Naive B cell (primary cell): ENCODE results near the gene RCE1. TPM values are rescaled to one million over a fixed set of nuclear protein-coding genes. Genes with fewer than 3 reads are reported as not detected.

Experiments
- ATAC-seq, 2 donors: fragments of 150-1000 bp; cut with Tn5 transposase; 2 replicates each; pipeline ENCODE4 v1.10.0; 2021; ENCODE audit warnings: low read depth in 2 of 2, mild to moderate bottlenecking in 2 of 2, moderate library complexity in 2 of 2
- DNase-seq: peaks from one replicate; pipeline ENCODE4 v3.0.0; 2022
- H3K27ac Mint-ChIP-seq, 6 donors: one replicate each; pipeline ENCODE4 v1.8.0; 2020 to 2022; ENCODE audit warnings: mild to moderate bottlenecking in 6 of 6, mixed read lengths in 6 of 6, moderate library complexity in 5 of 6, inconsistent platforms in 2 of 6
- H3K27me3 Mint-ChIP-seq, 3 donors: one replicate each; pipeline ENCODE4 v1.8.0; 2021 to 2022; ENCODE audit warnings: mixed read lengths in 3 of 3, mild to moderate bottlenecking in 1 of 3
- H3K36me3 Mint-ChIP-seq, 2 donors: one replicate each; pipeline ENCODE4 v1.8.0; 2020 to 2022; ENCODE audit warnings: mixed read lengths in 2 of 2, inconsistent platforms in 1 of 2, mild to moderate bottlenecking in 1 of 2
- H3K4me1 Mint-ChIP-seq, 3 donors: one replicate each; pipeline ENCODE4 v1.8.0; 2020 to 2022; ENCODE audit warnings: mixed read lengths in 3 of 3, inconsistent platforms in 1 of 3, mild to moderate bottlenecking in 1 of 3, moderate library complexity in 1 of 3
- H3K4me3 Mint-ChIP-seq, 8 donors: one replicate each; pipeline ENCODE4 v1.8.0; 2020 to 2022; ENCODE audit warnings: mild to moderate bottlenecking in 8 of 8, mixed read lengths in 8 of 8, moderate library complexity in 8 of 8, inconsistent platforms in 2 of 8
- H3K9me3 Mint-ChIP-seq, 7 donors: one replicate each; pipeline ENCODE4 v1.8.0; 2020 to 2022; ENCODE audit warnings: mixed read lengths in 7 of 7, mild to moderate bottlenecking in 5 of 7, inconsistent platforms in 2 of 7, moderate library complexity in 1 of 7
- polyA plus RNA-seq, 6 donors: library from polyadenylated mRNA; unstranded; fragments of 300-500 nt; fragmentation: Illumina TruSeq; gene quantifications; one replicate each; pipeline ENCODE4 v1.2.3, GENCODE V29; 2021; ENCODE audit warnings: low read depth in 6 of 6

The RCE1 gene
- polyA plus RNA-seq, 6 donors from 2014 or later = 16.3 to 31.9 (median 19.3) TPM

DNA sequence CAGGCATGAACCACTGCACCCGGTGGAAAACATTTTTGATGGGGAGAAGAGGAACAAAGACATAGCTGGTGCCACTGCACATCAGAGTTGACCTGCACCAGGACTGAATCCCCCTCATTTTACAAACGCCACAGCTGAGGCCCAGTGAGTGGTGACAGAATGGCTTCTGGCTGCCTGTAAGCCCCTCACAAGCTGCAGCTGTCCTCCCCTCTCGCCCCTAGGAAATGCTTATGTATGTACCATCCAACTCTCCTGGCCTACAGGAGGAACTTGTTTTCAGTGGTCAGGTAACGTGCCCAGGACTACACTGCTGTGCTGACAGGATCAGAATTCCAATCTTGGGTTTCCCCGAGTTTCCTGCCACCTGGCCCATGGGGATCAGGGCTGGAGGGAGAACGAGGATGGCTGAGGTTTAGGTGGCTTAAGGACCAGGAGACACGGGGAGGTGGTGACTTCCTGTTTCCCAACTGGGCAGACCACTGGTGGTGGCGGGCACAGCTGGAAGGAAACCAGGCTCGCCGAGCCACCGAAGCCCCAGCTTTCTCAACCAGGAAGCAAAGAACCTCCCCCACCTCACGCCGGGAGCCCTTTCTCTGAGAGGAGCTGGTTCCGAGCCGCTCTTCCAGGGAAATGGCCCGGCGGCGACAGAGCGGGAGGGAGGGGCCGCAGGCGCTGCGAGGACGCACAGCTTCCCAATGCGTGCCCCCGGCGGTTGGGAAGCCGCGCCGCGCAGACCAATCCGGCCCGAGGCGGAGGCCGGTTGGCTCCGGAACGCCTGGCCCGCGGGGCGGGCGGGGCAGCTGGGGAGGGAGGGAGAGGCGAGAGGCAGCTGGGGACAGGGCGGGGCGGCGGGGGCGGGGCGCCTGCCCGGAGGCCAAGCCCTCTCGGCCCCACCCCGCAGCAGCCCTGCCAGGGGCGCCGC is 12.6 kb downstream of the RCE1 start:
- ATAC-seq = peak; percentile 79 to 81
- peaks cover 0 to 2% (median 0%) of the 10 kb centered on the region in 7 donors for H3K9me3 Mint-ChIP-seq
- H3K27me3 Mint-ChIP-seq = no peaks in the 10 kb centered on the region
- H3K4me1 Mint-ChIP-seq = peaks cover 8 to 19% (median 18%) of the 10 kb centered on the region in 3 donors
- peak; percentile 81 for DNase-seq
- peak overlapping the region in 3 of 6 donors; percentile 23 to 69 (median 26) for H3K27ac Mint-ChIP-seq
- peak overlapping the region; percentile 80 to 95 (median 88) for H3K4me3 Mint-ChIP-seq
- no peaks in the 10 kb centered on the region for H3K36me3 Mint-ChIP-seq

DNA sequence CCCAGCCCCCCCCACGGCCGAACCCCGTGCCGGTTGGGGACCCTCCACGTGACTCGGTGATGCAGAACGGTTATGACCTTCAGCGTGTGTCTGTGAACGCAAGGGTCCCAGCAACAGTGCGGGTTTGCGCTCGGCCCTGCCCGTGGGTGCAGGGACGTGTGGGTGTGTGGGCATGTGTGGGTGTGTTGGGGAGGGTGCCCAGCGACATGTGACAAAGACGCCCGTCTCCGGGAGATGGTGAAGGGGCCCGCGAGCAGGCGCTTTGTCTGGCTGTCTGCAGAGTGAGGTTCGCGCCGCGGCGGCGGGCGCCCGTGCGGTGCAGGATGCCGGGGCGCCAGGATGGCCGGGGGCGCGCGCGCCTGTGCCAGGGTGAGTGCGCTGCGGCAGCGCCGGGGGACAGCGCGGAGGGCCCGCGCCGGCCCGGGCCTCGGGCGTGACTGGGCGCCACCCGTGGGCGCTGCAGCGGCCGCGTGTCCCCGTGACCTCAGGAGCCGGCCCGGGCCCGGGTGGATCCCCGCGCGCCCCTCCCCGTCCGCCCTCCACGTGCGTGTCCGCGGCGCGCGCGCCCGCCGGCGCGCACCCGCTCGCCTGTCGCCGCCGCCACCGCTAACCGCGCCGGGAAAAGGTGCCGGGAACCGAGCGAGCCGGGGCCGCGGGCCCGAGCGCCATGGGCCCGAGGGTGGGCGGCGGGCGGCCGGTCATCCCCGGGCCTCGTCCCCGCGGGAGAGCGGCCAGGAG is 13.4 kb downstream of the RCE1 start, which contains the start of gene LRFN4:
LRFN4 (plus strand) TSS at position 569 of the 738 bp plus-strand sequence. CDS start 681 bp downstream, outside the sequence.
- peak; percentile 70 to 74 for ATAC-seq
- Mint-ChIP-seq H3K4me3 (peak within 1 kb of the TSS; percentile 80 to 95 (median 88)), H3K36me3 (no peaks in the 10 kb centered on the region)

DNA sequence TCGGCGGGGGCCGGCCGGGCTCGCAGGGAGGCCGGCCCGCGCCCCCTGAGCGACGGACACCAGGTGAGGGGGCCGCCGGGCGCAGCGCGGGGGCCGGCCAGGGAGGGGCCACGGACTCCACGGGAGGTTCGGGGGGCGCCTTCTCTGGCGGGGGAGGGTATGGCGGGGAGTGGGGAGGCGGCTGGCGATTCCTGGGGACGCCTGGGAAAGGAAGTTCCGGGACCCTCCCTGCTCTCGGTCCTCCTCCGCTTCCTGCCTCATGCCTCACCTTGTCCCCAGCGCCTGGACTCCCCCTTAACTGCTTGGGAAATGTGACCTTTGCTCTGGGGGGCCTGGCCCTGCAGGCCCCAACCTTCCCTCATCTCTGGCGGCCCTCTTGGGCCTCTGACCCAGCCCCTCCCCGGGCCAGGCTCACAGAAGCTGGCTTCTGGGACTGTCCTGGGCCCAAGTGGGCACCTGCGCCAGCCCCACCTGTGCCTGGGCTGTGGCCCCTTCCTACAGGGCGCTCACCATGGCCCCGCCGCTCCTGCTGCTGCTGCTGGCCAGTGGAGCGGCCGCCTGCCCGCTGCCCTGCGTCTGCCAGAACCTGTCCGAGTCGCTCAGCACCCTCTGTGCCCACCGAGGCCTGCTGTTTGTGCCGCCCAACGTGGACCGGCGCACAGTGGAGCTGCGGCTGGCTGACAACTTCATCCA is 14.1 kb downstream of the RCE1 start:
- Mint-ChIP-seq H3K4me1 (peaks cover 4 to 12% (median 7%) of the 10 kb centered on the region in 3 donors), H3K4me3 (peak overlapping the region; percentile 63 to 93 (median 78)), H3K9me3 (peaks cover 0 to 2% (median 0%) of the 10 kb centered on the region in 7 donors), H3K27ac (peak overlapping the region in 2 of 6 donors; percentile 29 to 76), H3K27me3 (no peaks in the 10 kb centered on the region), H3K36me3 (no peaks in the 10 kb centered on the region)
- ATAC-seq (no peak), DNase-seq (no peak)

More for the DNA sequence above, 13.4 kb downstream of the RCE1 start, which contains the start of gene LRFN4:
- H3K9me3 Mint-ChIP-seq = peaks cover 0 to 2% (median 0%) of the 10 kb centered on the region in 7 donors
- peak; percentile 76 for DNase-seq
- peak within 1 kb of the TSS in 5 of 6 donors; percentile 14 to 90 (median 76) for H3K27ac Mint-ChIP-seq
- peaks cover 8 to 17% (median 15%) of the 10 kb centered on the region in 3 donors for H3K4me1 Mint-ChIP-seq
- no peaks in the 10 kb centered on the region for H3K27me3 Mint-ChIP-seq

DNA sequence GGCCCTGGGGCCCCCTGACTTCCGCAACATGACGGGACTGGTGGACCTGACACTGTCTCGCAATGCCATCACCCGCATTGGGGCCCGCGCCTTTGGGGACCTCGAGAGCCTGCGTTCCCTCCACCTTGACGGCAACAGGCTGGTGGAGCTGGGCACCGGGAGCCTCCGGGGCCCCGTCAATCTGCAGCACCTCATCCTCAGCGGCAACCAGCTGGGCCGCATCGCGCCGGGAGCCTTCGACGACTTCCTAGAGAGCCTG is 14.6 kb downstream of the RCE1 start:
- Mint-ChIP-seq H3K27me3 (no peaks in the 10 kb centered on the region), H3K36me3 (no peaks in the 10 kb centered on the region), H3K9me3 (peaks cover 0 to 2% (median 0%) of the 10 kb centered on the region in 7 donors), H3K27ac (peak overlapping the region in 1 of 6 donors; percentile 14), H3K4me3 (peak overlapping the region; percentile 59 to 93 (median 76)), H3K4me1 (peaks cover 4 to 12% (median 7%) of the 10 kb centered on the region in 3 donors)
- no peak for ATAC-seq
- DNase-seq = no peak

DNA sequence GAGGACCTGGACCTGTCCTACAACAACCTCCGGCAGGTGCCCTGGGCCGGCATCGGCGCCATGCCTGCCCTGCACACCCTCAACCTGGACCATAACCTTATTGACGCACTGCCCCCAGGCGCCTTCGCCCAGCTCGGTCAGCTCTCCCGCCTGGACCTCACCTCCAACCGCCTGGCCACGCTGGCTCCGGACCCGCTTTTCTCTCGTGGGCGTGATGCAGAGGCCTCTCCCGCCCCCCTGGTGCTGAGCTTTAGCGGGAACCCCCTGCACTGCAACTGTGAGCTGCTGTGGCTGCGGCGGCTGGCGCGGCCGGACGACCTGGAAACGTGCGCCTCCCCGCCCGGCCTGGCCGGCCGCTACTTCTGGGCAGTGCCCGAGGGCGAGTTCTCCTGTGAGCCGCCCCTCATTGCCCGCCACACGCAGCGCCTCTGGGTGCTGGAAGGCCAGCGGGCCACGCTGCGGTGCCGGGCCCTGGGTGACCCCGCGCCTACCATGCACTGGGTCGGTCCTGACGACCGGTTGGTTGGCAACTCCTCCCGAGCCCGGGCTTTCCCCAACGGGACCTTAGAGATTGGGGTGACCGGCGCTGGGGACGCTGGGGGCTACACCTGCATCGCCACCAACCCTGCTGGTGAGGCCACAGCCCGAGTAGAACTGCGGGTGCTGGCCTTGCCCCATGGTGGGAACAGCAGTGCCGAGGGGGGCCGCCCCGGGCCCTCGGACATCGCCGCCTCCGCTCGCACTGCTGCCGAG is 15.1 kb downstream of the RCE1 start:
- Mint-ChIP-seq H3K4me1 (peaks cover 4 to 12% (median 7%) of the 10 kb centered on the region in 3 donors), H3K9me3 (peaks cover 0 to 2% (median 0%) of the 10 kb centered on the region in 7 donors), H3K27ac (peak overlapping the region in 1 of 6 donors; percentile 14), H3K36me3 (no peaks in the 10 kb centered on the region), H3K27me3 (no peaks in the 10 kb centered on the region), H3K4me3 (peak overlapping the region; percentile 50 to 93 (median 72))
- DNase-seq = no peak
- ATAC-seq = no peak

DNA sequence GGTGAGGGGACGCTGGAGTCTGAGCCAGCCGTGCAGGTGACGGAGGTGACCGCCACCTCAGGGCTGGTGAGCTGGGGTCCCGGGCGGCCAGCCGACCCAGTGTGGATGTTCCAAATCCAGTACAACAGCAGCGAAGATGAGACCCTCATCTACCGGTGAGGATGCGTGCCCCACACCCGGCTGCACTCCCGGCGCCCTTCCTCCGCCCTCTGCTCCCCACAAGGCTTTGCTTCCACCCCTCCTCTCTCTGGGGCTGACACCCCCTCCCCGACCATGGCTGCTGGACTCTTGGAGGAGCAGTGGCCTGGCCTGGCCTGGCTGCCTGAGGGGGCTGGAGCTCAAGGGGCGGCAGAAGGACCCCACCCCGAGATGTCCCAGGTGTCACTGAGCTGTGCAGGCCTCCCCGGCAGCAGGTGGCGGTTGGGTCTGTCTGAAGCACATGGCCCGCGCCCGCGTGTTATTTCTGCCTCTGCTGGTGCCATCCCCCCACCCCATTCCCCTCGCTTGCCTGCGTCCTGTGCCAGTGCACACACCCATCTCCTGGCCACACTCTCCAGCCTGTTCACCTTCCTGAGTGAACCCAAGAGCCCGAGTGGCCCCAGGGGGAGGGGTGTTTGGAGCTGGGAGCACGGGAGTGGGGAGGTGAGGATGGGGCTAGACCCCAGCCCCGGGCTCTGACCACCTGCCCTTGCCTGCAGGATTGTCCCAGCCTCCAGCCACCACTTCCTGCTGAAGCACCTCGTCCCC is 15.9 kb downstream of the RCE1 start:
- Mint-ChIP-seq H3K36me3 (no peaks in the 10 kb centered on the region), H3K27me3 (no peaks in the 10 kb centered on the region), H3K4me1 (peaks cover 4 to 12% (median 7%) of the 10 kb centered on the region in 3 donors), H3K27ac (no peak overlapping the region), H3K4me3 (no peak overlapping the region), H3K9me3 (peaks cover 0 to 2% (median 0%) of the 10 kb centered on the region in 7 donors)
- ATAC-seq (no peak), DNase-seq (no peak)

DNA sequence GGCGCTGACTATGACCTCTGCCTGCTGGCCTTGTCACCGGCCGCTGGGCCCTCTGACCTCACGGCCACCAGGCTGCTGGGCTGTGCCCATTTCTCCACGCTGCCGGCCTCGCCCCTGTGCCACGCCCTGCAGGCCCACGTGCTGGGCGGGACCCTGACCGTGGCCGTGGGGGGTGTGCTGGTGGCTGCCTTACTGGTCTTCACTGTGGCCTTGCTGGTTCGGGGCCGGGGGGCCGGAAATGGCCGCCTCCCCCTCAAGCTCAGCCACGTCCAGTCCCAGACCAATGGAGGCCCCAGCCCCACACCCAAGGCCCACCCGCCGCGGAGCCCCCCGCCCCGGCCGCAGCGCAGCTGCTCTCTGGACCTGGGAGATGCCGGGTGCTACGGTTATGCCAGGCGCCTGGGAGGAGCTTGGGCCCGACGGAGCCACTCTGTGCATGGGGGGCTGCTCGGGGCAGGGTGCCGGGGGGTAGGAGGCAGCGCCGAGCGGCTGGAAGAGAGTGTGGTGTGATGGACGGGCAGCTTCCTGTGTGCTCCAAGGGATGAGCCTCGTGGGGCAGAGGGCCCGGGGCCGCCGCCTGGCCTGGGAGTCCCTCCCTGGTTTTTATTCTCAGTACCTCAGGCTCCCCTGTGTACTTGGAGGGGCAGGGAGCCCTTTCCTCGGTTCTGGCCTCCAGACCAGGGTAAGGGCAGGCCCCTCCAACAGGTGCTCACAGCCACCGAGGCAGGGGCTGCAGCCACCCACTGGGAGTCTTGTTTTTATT is 16.6 kb downstream of the RCE1 start:
- Mint-ChIP-seq H3K9me3 (peaks cover 0 to 2% (median 0%) of the 10 kb centered on the region in 7 donors), H3K4me1 (peaks cover 8 to 12% (median 9%) of the 10 kb centered on the region in 3 donors), H3K27me3 (no peaks in the 10 kb centered on the region), H3K36me3 (no peaks in the 10 kb centered on the region), H3K27ac (no peak overlapping the region), H3K4me3 (peak overlapping the region in 1 of 8 donors; percentile 51)
- ATAC-seq (no peak), DNase-seq (no peak)

DNA sequence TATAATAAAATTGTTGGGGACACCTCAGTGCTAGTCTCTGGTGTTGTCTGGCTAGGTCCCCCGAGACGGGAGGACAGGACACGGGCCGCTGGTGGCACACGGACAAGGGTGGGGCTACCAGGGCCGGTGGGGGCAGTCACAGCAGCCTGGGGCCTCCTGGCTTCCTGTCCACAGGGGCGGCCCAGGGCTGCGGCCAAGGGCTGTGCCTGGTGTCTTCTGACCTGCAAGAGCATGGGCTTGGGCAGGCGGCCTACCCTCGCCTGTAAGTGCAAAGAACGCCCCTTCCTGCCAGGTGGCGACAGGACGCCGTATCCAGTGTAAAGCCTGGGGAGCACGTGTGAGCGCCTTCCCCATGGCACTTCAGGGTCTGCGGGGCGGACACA is 17.2 kb downstream of the RCE1 start:
- Mint-ChIP-seq H3K27ac (no peak overlapping the region), H3K36me3 (no peaks in the 10 kb centered on the region), H3K4me1 (peaks cover 6 to 11% (median 8%) of the 10 kb centered on the region in 3 donors), H3K9me3 (peaks cover 0 to 2% (median 0%) of the 10 kb centered on the region in 7 donors), H3K4me3 (peak overlapping the region in 1 of 8 donors; percentile 51), H3K27me3 (no peaks in the 10 kb centered on the region)
- ATAC-seq = no peak
- no peak for DNase-seq

DNA sequence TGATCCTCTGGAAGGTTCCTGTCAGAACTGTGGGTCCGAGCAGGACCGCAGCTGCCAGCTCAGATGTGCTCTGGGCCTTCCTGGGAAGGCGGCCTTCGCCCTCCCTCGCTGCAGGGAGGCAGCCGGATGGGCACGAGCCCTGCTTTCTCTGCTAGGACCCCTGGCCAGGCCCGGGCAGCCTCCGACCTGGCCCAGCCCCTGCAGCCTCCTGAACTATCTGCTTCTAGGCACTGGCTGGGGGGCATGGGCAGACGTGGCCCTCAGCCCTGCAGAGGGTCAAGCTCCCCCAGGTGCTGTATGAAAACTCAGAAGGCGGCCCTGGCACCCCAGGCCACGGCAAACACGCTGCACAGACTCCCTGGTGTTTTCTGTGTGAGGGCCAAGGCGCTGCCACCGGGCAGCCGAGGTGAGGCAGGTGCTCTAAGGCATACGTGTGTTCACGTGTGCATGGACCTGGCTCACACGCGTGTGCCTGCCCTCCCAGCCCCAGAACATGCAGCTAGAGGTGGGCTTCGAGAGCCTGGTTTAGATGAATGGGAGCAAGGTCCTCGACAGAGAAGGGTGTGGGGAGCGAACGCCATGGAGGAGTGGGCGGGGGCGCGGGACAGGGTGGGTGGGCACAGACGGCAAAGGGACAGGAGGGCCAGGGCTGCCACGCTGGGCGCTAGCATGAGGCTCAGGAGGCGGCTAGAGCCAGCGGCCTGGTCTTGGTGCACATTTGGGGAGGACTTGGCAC is 18.0 kb downstream of the RCE1 start:
- Mint-ChIP-seq H3K36me3 (no peaks in the 10 kb centered on the region), H3K4me3 (no peak overlapping the region), H3K4me1 (peaks cover 0 to 6% (median 4%) of the 10 kb centered on the region in 3 donors), H3K27ac (no peak overlapping the region), H3K27me3 (no peaks in the 10 kb centered on the region), H3K9me3 (no peaks in the 10 kb centered on the region)
- DNase-seq = no peak
- no peak for ATAC-seq

DNA sequence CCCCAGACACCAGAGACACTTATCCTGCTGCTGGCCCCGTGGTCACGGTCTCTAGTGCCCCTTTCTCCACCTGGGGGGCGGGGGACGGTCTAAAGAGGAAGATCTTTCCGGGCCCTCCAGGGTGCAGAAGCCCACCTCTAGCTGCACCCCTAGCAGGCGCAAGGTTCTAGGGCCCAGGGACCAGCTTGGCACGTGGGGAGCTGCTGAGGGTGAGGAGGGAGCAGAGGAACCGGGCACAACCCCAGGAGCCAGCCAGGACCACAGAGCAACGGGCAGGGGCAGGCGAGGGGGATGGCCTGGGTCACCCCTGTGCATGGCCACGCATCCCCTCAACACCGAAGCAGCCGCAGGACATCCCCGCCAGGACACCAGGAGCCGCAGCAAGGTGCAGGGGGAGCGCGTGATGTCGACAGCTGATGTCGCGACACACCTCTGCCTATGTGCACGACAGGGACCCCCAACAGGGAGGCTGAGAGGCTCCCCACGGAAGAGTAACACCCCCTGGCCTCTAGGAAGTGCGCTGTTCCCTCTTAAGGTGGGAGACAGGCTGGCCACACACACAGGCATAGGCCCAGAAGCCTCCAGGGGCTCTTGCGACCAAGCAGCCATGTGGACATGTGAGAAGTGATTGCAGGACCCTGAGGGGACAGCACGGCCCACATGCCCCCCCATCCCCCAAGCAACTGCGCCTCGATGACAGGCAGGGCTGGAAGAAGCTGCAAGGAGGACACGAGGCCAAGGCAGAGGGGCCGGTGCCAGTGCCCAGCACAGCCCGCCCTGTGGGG is 18.7 kb downstream of the RCE1 start:
- ATAC-seq (no peak), DNase-seq (no peak)
- Mint-ChIP-seq H3K27me3 (no peaks in the 10 kb centered on the region), H3K36me3 (no peaks in the 10 kb centered on the region), H3K4me1 (peaks cover 0 to 6% (median 4%) of the 10 kb centered on the region in 3 donors), H3K4me3 (no peak overlapping the region), H3K9me3 (no peaks in the 10 kb centered on the region), H3K27ac (no peak overlapping the region)
